ENCODE results near the gene HLA-DQB2. TPM values are rescaled to one million over a fixed set of nuclear protein-coding genes. Genes with fewer than 3 reads are reported as not detected.
A peak's percentile ranks its signal among the peaks of the same experiment; 100 is the strongest.
"Not testable (repeated sequence)": the region's sequence is repeated elsewhere in the genome, so short reads cannot be mapped to it uniquely, and the experiment has no call there.

HLA-DQB2 gene
- total RNA-seq, 4 donors from 2014 or later = 0.96 to 7.4 (median 2.6) TPM; not detected in 1

DNA sequence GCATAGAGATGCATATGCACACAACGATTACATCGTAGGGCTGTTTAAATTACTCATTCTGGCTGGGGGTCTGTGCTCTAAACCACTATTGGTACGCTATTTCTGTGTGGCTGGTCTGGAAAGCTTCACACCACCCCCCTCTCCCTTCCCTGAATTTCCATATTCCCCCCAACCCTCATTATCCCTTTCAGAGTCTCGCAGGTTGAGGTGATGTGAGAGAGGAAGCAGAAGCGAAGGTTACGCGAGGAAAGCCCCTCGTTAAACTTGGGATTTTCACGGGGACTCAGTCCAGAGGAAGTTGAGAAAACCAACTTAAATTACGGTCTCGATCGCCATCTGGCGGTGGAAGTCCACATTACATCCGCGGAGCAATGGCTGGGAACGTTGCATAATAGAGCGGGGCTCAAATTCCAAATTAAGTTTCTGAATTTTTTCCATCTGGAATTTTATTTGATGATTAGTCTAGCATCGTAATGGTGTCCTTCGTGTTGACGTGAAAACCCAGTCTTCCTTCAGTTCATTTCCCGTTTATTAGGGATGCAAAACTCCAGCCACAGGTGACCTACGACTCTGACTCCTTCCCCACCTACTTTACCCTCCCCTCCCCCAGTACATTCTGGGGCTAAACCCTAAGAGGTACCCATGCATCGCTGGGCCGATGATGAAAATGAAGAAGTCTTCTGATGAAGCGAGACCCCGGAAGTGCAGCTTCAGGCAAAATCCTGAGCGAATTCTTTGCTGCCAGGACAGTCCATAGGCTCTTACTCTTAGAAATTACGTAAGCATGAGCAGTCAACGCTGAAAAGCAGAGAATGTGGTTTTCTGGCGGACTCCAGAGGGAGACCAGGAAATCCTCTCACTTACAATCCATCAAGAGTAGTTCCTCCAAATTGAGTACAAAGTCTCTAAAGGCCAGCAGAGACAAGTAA, 33.8 kb upstream of the HLA-DQB2 start:
- TF ChIP-seq CTCF (IDR thresholded peaks at IDR 0.05) = peak in 2 of 3 donors; percentile 67 to 91
- ATAC-seq (ENCODE audit: low FRiP score) (peak; percentile 68), DNase-seq (ENCODE audit: low spot score) (peak; percentile 97)

DNA sequence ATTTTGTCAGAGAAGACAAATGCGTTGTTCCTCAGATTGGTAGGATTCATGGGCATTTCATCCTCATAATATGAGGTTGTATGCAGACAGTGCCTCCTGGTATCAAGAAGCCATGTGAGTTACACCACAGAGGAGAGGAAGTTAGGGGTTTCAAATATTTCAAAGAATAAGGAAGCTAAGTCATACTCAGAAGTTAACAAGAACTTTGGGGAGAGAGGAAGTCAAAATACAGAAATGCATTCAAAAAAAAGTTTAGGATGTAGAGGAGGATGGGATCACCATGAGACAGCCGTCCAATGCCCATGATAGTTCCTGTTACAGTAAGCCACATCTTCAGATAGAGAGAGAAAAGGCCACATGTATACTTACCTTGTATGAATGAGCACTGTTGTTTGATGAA, 31.2 kb upstream of the HLA-DQB2 start:
- no peak for TF ChIP-seq CTCF (IDR thresholded peaks at IDR 0.05)
- DNase-seq (ENCODE audit: low spot score) (no peak), ATAC-seq (ENCODE audit: low FRiP score) (no peak)

GRCh38 chr6:32792901-32793435, 29.6 kb upstream of the HLA-DQB2 start:
- no peak for ATAC-seq (ENCODE audit: low FRiP score)
- no peak for TF ChIP-seq CTCF (IDR thresholded peaks at IDR 0.05)
- DNase-seq (ENCODE audit: low spot score) = no peak

- no peak for ATAC-seq (ENCODE audit: low FRiP score)
- no peak for TF ChIP-seq CTCF (IDR thresholded peaks at IDR 0.05)
- DNase-seq (ENCODE audit: low spot score) = no peak
Observed at GRCh38 chr6:32790306-32790705, 27.0 kb upstream of the HLA-DQB2 start.

- DNase-seq (ENCODE audit: low spot score) (no peak), ATAC-seq (ENCODE audit: low FRiP score) (no peak)
Observed at GRCh38 chr6:32785781-32786533, 22.6 kb upstream of the HLA-DQB2 start.

DNA sequence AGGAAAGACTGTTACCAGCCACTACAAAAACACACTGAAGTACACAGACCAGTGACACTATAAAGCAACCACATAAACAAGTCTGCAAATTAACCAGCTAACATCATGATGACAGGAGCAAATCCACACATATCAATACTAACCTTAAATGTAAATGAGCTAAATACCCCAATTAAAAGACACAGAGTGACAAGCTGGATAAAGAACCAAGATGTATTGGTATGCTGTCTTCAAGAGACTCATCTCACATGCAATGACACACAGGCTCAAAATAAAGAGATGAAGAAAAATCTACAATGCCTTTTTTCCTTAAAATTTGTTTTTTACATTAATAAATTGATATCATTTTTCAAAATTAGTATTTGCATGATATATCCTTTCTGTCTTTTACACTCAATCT, 19.6 kb upstream of the HLA-DQB2 start:
- ATAC-seq (ENCODE audit: low FRiP score); DNase-seq (ENCODE audit: low spot score): not testable (repeated sequence)

More at GRCh38 chr6:32785781-32786533, 22.6 kb upstream of the HLA-DQB2 start:
- TF ChIP-seq CTCF (IDR thresholded peaks at IDR 0.05) = no peak

DNA sequence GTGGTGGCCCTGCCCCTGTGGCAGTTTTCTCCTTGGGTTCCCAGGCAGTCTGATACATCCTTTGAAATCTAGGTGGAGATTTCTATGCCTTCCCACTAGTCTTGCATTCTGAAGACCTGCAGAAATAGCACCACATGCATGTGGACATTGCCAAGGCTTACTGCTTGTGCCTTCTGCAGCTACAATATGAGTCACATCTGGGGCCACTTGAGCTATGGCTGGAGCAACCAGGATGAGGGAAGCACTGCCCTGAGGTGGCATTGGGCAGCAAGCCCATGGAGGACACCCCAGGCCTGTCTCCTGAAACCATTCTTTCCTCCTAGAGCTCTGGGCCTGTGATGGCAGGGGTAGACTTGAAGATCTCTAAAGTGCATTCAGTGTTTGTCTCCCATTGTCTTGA, 15.7 kb upstream of the HLA-DQB2 start:
- no peak for DNase-seq (ENCODE audit: low spot score)
- ATAC-seq (ENCODE audit: low FRiP score) = no peak
- TF ChIP-seq CTCF (IDR thresholded peaks at IDR 0.05) = no peak
